Spinal cord (tissue), 10 donors: ENCODE measurements around the gene CKAP4. TPM values are rescaled to one million over a fixed set of nuclear protein-coding genes. Genes with fewer than 3 reads are reported as not detected.

Source experiments
- DNase-seq, 6 donors: peaks; one replicate each; pipeline versions ENCODE4 v3.0.0 to v3.0.0-alpha.2; 2013 to 2015; ENCODE audit warnings: low spot score in 6 of 6, low read depth in 4 of 6
- H3K27ac ChIP-seq: one replicate; pipeline ENCODE4 v1.5.1; 2013; ENCODE audit warnings: low read depth, low read length, control low read depth
- H3K27me3 ChIP-seq: one replicate; pipeline ENCODE4 v1.6.1; 2013; ENCODE audit warnings: low read length; ENCODE audit not compliant: control insufficient read depth, insufficient read depth
- H3K36me3 ChIP-seq: one replicate; pipeline ENCODE4 v1.6.1; 2013; ENCODE audit warnings: low read length; ENCODE audit not compliant: control insufficient read depth, insufficient read depth
- H3K4me1 ChIP-seq: one replicate; pipeline ENCODE4 v1.6.1; 2013; ENCODE audit warnings: low read length; ENCODE audit not compliant: control insufficient read depth, insufficient read depth
- H3K4me3 ChIP-seq: one replicate; pipeline ENCODE4 v1.5.1; 2013; ENCODE audit warnings: low read depth, low read length, control low read depth
- H3K9me3 ChIP-seq: one replicate; pipeline ENCODE4 v1.6.1; 2013; ENCODE audit warnings: low read length; ENCODE audit not compliant: control insufficient read depth, insufficient read depth
- WGBS: methylation state at CpG from one replicate; pipeline ENCODE4 v1.1.5; 2013; ENCODE audit warnings: missing lambda C conversion rate; ENCODE audit not compliant: insufficient coverage; 5-methylcytosine and 5-hydroxymethylcytosine counted together
- polyA plus RNA-seq, 2 donors: library from polyadenylated mRNA; unstranded; fragments of 120-200 nt; gene quantifications; one replicate each; pipeline ENCODE4 v1.2.1, GENCODE V29; 2013; ENCODE audit not compliant: insufficient read length in 2 of 2
- total RNA-seq, 2 donors: library from RNA; depleted of rRNA in 1 of 2; stranded (reverse); fragments of 120-200 nt in 1 of 2; fragments of >200 nt in 1 of 2; gene quantifications; one replicate each; pipeline versions ENCODE4 v1.2.3 to v1.2.4, GENCODE V29; 2013 to 2014
- donor health status: healthy.

The CKAP4 gene
- total and polyA plus RNA-seq, 4 donors, result 44.3 to 65.6 (median 54.2) TPM

DNA sequence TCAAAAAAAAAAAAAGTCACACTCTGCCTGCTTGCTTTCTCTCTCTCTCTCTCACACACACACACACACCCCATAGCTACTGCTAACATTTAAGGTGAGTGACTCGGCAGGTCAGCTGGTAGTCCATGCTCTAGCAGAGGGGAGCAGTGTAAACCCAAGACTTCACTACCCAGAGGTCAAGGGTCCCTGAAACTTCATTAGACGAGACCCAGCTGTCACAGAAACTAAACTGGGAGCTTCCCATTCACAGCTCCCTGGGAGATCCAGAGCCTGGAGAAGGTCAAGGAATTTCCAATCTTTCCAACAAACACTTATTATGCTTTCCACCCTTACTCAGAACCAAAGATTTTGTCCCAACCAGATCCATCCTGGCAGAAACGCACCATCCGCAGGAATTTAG lies 33.2 kb downstream of the CKAP4 start:
- no peak for DNase-seq
- 75% methylated on average over 3 of the region's 4 CpGs for WGBS
- Histone ChIP-seq H3K9me3 (peaks cover 12% of the 10 kb centered on the region), H3K36me3 (no peaks in the 10 kb centered on the region), H3K4me3 (no peak overlapping the region), H3K4me1 (no peaks in the 10 kb centered on the region), H3K27ac (no peak overlapping the region), H3K27me3 (no peaks in the 10 kb centered on the region)

DNA sequence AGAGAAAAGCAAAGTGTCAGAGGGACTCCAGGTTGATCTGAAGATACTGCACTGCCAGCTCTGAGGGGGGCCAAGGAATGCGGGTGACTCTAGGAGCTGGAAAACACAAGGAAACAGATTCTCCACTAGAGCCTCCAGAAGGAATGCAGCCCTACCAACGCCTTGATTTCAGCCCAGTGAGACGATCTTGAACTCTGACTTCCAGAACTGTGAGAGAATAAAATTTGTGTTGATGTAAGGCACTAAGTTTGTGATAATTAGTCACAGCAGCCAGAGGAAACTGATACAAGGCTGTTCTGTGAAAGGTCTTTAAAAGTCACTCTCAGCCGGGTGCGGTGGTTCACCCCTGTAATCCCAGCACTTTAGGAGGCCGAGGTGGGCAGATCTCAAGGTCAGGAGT lies 34.2 kb downstream of the CKAP4 start:
- H3K27me3 ChIP-seq, result no peaks in the 10 kb centered on the region
- no peaks in the 10 kb centered on the region for H3K4me1 ChIP-seq
- H3K36me3 ChIP-seq, result no peaks in the 10 kb centered on the region
- 78% methylated on average over 6 of the region's 6 CpGs for WGBS
- H3K4me3 ChIP-seq, result no peak overlapping the region
- no peak overlapping the region for H3K27ac ChIP-seq
- no peak for DNase-seq
- peaks cover 12% of the 10 kb centered on the region for H3K9me3 ChIP-seq

DNA sequence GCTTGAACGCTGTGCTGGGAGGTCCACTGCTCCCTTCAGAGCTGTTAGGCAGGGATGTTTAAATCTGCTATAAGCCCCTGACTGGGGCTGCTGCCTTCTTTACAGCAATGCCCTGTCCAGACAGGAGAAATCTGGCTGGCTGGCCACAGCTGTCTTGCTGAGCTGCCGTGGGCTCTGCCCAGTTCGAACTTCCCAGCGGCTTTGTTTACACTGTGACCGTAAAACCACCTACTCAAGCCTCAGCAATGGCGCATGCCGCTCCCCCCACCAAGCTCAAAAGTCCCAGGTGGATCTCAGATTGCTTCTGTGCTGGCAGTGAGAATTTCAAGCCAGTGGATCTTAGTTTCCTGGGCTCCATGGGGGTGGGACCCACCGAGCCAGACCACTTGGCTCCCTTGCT lies 35.8 kb downstream of the CKAP4 start:
- H3K36me3 ChIP-seq, result no peaks in the 10 kb centered on the region
- no peak overlapping the region for H3K4me3 ChIP-seq
- no peak for DNase-seq
- no peaks in the 10 kb centered on the region for H3K4me1 ChIP-seq
- H3K27me3 ChIP-seq, result no peaks in the 10 kb centered on the region
- H3K27ac ChIP-seq, result no peak overlapping the region
- 79% methylated on average over 8 of the region's 8 CpGs for WGBS
- peaks cover 2% of the 10 kb centered on the region for H3K9me3 ChIP-seq

DNA sequence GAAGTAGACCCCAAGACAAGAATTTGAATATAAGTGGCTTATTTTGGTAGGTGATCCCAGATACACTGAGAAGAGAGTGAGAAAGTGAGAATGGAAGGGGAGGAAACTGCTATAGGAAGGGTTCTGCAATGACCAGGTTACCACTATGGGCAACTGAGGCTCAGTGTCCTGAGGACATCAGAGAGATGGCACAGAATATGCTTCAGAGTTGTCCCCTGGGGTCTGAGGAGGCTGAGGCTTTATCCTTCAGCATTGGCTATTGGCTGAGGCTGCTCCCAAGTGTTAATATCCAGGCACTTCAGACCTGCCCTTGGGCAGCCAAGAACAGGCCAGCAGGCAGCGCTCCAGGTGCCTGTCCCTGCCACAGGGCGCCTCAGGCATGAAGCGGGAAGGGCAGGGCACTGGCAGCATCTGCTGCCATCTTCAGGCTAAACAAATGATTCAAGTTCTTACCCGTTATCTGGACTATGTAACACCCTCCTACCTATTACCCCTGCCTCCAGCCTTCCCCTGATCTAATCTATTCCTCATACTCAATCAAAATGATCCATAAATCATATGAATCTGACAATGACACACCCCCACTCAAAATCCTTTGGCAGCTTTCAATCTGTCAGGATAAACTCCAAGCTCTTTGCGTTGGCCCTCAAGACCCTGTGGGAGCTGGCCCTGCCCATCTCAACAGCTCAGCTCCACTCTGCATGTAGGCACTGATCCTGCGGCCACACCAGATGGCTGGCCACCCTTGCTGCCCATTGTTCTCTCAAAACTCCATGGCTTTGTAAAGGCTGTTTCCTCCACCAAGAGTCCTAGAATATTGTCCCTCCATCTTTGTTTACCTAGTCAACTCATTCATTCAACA lies 42.4 kb downstream of the CKAP4 start:
- no peak for DNase-seq
- WGBS, result 39% methylated on average over 6 of the region's 6 CpGs

DNA sequence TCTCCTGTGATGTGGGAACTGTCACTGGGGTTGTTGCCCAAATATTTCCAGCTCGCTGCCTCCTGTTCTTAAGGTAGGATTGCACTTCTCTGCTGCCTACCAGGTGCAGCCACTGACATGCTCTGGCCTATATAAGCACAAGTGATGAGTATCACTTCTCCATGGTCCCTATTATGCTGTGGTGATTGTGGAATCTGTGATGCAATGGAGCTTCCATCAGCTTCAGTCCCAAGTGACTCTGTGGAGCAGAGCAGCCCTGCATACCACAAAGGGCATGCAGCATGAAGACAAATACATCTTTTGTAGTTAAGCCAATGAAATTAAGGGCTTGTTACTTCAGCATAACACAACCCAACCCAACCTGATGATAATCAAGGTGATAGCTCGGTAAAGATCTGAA lies 43.5 kb downstream of the CKAP4 start:
- Histone ChIP-seq H3K4me3 (no peak overlapping the region), H3K36me3 (no peaks in the 10 kb centered on the region), H3K4me1 (no peaks in the 10 kb centered on the region), H3K27ac (no peak overlapping the region), H3K9me3 (no peaks in the 10 kb centered on the region), H3K27me3 (no peaks in the 10 kb centered on the region)
- no CpG with 5 or more reads among the region's 2 CpGs for WGBS
- no peak for DNase-seq

More for the DNA sequence above, 42.4 kb downstream of the CKAP4 start:
- H3K27me3 ChIP-seq, result no peaks in the 10 kb centered on the region
- H3K4me3 ChIP-seq, result no peak overlapping the region
- no peaks in the 10 kb centered on the region for H3K9me3 ChIP-seq
- H3K27ac ChIP-seq, result no peak overlapping the region
- H3K4me1 ChIP-seq, result no peaks in the 10 kb centered on the region
- H3K36me3 ChIP-seq, result no peaks in the 10 kb centered on the region

DNA sequence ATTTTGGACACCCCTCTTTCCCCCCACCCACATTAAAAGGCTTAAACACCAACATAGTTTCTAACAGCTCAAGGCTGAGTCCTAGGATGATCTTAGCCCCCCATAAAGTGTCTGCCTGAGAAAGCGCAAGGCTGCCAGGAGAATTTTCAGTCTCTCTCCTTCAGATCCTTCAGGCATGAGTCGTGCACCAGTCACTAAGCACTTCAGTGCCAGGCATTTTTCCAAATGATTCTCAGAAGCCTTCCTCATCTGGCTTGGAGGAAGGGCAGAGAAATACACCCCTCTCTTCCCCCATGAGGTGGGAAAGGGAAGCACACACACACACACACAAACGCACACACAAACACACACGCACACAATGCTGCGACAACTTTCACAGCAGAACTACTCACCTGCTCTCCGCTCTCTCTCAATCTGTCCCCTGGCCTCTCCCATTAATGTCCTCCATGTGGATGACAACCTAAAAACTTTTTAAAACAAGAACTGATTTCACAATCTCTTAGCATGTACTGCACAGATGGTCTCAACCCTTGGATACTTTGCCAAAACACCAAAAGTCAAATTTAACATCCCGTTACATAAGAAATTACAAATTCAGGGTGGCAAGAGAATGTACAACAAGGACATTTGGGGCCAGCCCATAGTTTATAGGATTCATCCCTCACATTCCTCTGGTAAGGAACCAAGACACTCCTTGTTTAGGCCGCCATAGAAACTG lies 49.8 kb downstream of the CKAP4 start:
- H3K27ac ChIP-seq, result no peak overlapping the region
- DNase-seq, result no peak
- no peaks in the 10 kb centered on the region for H3K27me3 ChIP-seq
- H3K36me3 ChIP-seq, result no peaks in the 10 kb centered on the region
- no peaks in the 10 kb centered on the region for H3K4me1 ChIP-seq
- 97% methylated on average over 6 of the region's 8 CpGs for WGBS
- no peak overlapping the region for H3K4me3 ChIP-seq
- no peaks in the 10 kb centered on the region for H3K9me3 ChIP-seq

DNA sequence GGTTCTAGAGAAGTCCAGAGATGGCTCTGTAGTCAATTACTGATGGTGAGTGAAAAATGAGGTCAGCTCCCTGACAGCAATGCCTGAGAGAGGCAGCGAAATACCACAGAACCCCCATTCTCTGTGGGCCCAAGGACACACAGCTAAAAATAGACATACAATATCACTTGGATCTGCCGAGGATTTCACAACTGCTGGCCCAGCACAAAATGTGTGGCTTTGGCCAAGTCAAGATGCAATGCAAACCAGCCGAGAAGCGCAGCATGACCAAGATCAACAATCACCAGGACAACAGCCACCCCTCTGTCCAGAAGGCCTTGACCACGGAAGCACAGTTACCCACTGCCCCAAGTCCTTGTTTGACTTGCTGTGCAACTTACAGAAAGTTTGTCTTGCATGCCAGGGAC lies 52.2 kb downstream of the CKAP4 start:
- Histone ChIP-seq H3K9me3 (no peaks in the 10 kb centered on the region), H3K36me3 (no peaks in the 10 kb centered on the region), H3K4me1 (no peaks in the 10 kb centered on the region), H3K27ac (no peak overlapping the region), H3K4me3 (no peak overlapping the region), H3K27me3 (no peaks in the 10 kb centered on the region)
- WGBS, result 52% methylated on average over 4 of the region's 5 CpGs
- DNase-seq, result peak in 1 of 6 donors; percentile 31

DNA sequence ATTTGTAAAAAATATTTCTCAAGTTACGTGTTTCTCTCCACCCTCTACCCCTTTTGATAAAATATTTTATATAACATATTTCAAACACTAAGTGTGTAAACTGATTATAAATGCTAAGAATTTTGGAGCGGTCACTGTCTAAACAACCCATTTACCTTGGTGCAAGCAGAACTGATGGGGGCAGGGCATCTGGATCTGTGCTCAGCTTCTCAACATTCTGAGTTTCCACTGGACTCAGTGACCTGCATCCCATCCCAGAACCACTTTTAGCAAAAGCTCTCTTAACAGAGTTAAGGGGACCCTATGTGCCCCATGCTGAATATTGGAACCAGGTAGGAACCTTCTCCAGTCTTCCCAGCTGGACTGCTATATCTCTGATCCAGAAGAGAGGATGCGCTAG lies 53.5 kb downstream of the CKAP4 start:
- Histone ChIP-seq H3K4me3 (no peak overlapping the region), H3K27ac (no peak overlapping the region), H3K9me3 (no peaks in the 10 kb centered on the region), H3K4me1 (no peaks in the 10 kb centered on the region), H3K36me3 (no peaks in the 10 kb centered on the region), H3K27me3 (no peaks in the 10 kb centered on the region)
- WGBS, result 100% methylated on average over 1 of the region's 3 CpGs
- no peak for DNase-seq

DNA sequence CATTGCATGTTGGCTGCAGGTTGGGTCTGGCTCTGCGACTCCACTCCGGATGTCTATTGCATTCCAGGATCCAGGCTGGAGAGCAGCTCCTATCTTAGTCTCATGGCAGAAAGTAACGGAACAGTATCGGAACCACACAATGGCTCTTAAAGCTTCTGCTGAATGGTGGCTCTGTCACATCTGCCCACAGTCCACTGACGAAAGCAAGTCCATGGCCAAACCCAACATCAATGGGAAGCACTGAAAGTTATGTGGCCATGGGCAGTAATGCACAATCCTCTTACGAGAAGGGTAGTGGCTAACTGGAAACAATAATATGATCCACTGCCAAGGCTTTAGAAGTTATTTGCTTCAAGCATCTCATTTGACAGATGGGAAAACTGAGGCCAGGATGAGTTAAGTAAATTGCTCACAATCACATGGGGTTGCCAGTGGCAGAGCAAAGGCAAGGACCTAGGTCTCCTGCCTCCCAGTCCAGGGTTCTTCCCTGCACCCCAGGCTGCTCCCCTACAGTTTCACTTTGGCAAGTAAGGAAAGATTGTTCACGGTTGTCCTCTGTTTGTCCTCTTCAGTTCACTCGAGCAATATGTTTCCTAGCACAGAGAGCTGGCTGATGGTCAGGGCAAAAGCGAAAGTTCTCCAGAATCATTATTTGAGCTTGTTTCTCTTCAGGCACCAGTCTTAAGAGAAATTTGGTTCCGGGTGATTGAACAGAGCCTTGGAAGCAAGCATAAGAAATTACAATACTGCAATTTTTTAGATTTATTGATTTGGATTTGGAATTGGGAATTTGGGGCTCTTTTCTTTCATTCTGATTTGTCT lies 54.2 kb downstream of the CKAP4 start:
- Histone ChIP-seq H3K36me3 (no peaks in the 10 kb centered on the region), H3K4me3 (no peak overlapping the region), H3K9me3 (no peaks in the 10 kb centered on the region), H3K27me3 (no peaks in the 10 kb centered on the region), H3K4me1 (peaks cover 5% of the 10 kb centered on the region), H3K27ac (no peak overlapping the region)
- peak in 1 of 6 donors; percentile 17 for DNase-seq
- 71% methylated on average over 8 of the region's 10 CpGs for WGBS
